Natural killer cell (primary cell): ENCODE results near the gene IREB2. TPM values are rescaled to one million over a fixed set of nuclear protein-coding genes. Genes with fewer than 3 reads are reported as not detected.

Source experiments
- ATAC-seq, 3 donors: fragments of 150-1000 bp in 2 of 3; fragments of 200-7000 bp in 1 of 3; cut with Tn5 transposase; 1 replicate in 1 of 3; 2 replicates in 2 of 3; pipeline ENCODE4 v1.10.0; 2021; ENCODE audit warnings: mild to moderate bottlenecking in 2 of 3, moderate library complexity in 2 of 3
- DNase-seq, 2 donors: peaks; one replicate each; pipeline versions ENCODE4 v3.0.0 to v3.0.0-alpha.2; 2013 to 2021; ENCODE audit warnings: mixed read lengths in 1 of 2
- H3K27ac ChIP-seq: one replicate; pipeline ENCODE4 v1.5.1; 2013; ENCODE audit warnings: mild to moderate bottlenecking, low read length
- H3K27me3 ChIP-seq: one replicate; pipeline ENCODE4 v1.6.1; 2013; ENCODE audit warnings: low read length; ENCODE audit not compliant: control insufficient read depth, insufficient read depth
- H3K36me3 ChIP-seq: one replicate; pipeline ENCODE4 v1.6.1; 2013; ENCODE audit warnings: low read length; ENCODE audit not compliant: control insufficient read depth, insufficient read depth
- H3K4me1 ChIP-seq: one replicate; pipeline ENCODE4 v1.6.1; 2013; ENCODE audit warnings: low read length; ENCODE audit not compliant: control insufficient read depth, insufficient read depth
- H3K4me3 ChIP-seq: one replicate; pipeline ENCODE4 v1.5.1; 2013; ENCODE audit warnings: low read length
- H3K9me3 ChIP-seq: one replicate; pipeline ENCODE4 v1.6.1; 2013; ENCODE audit warnings: low read length; ENCODE audit not compliant: control insufficient read depth, insufficient read depth
- H3K27ac Mint-ChIP-seq, 2 donors: one replicate each; pipeline ENCODE4 v1.8.0; 2022; ENCODE audit warnings: mild to moderate bottlenecking in 2 of 2, mixed read lengths in 2 of 2, moderate library complexity in 1 of 2
- H3K27me3 Mint-ChIP-seq, 2 donors: one replicate each; pipeline ENCODE4 v1.8.0; 2022; ENCODE audit warnings: low read depth in 2 of 2, mixed read lengths in 2 of 2
- H3K36me3 Mint-ChIP-seq: one replicate; pipeline ENCODE4 v1.8.0; 2022; ENCODE audit warnings: mixed read lengths
- H3K4me1 Mint-ChIP-seq, 2 donors: one replicate each; pipeline ENCODE4 v1.8.0; 2022; ENCODE audit warnings: mixed read lengths in 2 of 2
- H3K4me3 Mint-ChIP-seq: one replicate; pipeline ENCODE4 v1.8.0; 2022; ENCODE audit warnings: mild to moderate bottlenecking, moderate library complexity, mixed read lengths
- H3K9me3 Mint-ChIP-seq, 2 donors: one replicate each; pipeline ENCODE4 v1.8.0; 2022; ENCODE audit warnings: mixed read lengths in 2 of 2
- WGBS: methylation state at CpG from one replicate; pipeline ENCODE4 v1.1.7; 2013; ENCODE audit warnings: missing lambda C conversion rate; ENCODE audit not compliant: insufficient coverage; 5-methylcytosine and 5-hydroxymethylcytosine counted together
- intact Hi-C: fragments of 100-400 bp; cut with micrococcal nuclease; formaldehyde crosslinking; loops from one replicate; pipeline ENCODE4 v1.14.2; 2022
- total RNA-seq, 4 donors: library from RNA; stranded (reverse); fragments of 120-200 nt in 1 of 4; gene quantifications; one replicate each; pipeline versions ENCODE4 v1.2.3 to v1.2.4, GENCODE V29; 2013 to 2022
- TF ChIP-seq, protein P1 (sequence below): fragments of 200-600 bp; IDR thresholded peaks from one replicate; pipeline ENCODE4 v1.8.0; 2022; ENCODE audit warnings: antibody characterized with exemption

Gene IREB2
- total RNA-seq, 3 donors from 2014 or later (not counting 1 experiment from before 2014, with no cell fraction given): 84.9 to 121 (median 99.0) TPM

DNA sequence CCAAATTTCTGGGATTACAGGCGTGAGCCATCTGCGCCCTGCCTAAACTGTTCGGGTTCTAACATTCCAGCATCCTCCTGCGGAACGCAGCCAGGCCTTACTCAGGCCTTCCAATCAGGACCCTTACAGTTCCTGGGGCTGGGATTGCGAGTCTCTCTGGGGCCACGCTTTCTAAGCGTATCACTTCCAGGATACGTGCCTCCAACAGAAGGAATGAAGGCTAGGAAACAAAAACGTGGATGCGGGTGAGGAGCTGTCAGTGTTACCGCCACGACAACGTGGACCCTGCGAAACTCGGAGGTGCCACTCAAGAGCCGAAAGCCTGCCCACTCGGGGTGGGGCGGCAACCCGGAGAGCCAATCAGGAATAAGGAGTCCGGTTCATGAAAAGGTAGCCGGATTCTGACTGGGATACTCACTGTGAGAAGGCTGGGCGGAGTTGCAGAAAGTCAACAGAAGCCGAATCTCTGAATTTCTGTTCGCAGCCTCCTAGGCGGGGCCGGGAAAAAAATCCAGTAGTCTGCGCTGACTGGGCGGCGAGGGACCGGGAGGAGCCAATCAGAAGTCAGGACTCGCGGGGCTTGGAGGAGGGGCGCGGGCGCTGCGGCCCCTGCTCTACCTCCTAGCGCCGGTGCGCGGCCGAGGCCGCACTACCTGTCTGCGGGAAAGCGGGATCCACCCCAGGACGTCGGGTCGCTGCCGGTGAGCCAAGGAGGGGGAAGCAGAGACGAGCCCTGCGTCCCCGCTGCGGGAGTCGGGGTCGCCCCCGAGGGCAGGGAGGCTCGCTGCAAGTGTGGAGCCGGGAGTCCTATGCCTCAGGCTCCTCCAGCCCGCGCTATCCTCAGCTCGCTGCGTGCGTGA is 69.2 kb downstream of the IREB2 start, which contains the start of gene HYKK:
Gene HYKK, plus strand, starts transcription at position 607 of the 860 bp plus-strand sequence. CDS start 5,512 bp downstream, outside the sequence.
- H3K27me3 Mint-ChIP-seq: peaks cover 11 to 15% of the 10 kb centered on the region in 2 donors
- no peaks in the 10 kb centered on the region for H3K36me3 Mint-ChIP-seq
- intact Hi-C loops: no loop called here
- peaks cover 14% of the 10 kb centered on the region for H3K4me1 ChIP-seq
- H3K4me3 ChIP-seq: peak within 1 kb of the TSS; percentile 51
- H3K27me3 ChIP-seq: peaks cover 3% of the 10 kb centered on the region
- no peaks in the 10 kb centered on the region for H3K9me3 Mint-ChIP-seq
- ATAC-seq (peak; percentile 73 to 79 (median 78)), DNase-seq (peak; percentile 32 to 81)
- 1% methylated on average over 63 of the region's 63 CpGs for WGBS
- peak within 1 kb of the TSS in 1 of 2 donors; percentile 21 for H3K27ac Mint-ChIP-seq
- no peak within 1 kb of the TSS for H3K27ac ChIP-seq
- H3K4me1 Mint-ChIP-seq: peaks cover 15 to 22% of the 10 kb centered on the region in 2 donors
- no peaks in the 10 kb centered on the region for H3K36me3 ChIP-seq
- H3K4me3 Mint-ChIP-seq: peak within 1 kb of the TSS; percentile 93
- TF ChIP-seq, protein P1, sequence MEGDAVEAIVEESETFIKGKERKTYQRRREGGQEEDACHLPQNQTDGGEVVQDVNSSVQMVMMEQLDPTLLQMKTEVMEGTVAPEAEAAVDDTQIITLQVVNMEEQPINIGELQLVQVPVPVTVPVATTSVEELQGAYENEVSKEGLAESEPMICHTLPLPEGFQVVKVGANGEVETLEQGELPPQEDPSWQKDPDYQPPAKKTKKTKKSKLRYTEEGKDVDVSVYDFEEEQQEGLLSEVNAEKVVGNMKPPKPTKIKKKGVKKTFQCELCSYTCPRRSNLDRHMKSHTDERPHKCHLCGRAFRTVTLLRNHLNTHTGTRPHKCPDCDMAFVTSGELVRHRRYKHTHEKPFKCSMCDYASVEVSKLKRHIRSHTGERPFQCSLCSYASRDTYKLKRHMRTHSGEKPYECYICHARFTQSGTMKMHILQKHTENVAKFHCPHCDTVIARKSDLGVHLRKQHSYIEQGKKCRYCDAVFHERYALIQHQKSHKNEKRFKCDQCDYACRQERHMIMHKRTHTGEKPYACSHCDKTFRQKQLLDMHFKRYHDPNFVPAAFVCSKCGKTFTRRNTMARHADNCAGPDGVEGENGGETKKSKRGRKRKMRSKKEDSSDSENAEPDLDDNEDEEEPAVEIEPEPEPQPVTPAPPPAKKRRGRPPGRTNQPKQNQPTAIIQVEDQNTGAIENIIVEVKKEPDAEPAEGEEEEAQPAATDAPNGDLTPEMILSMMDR: no peak
- no peaks in the 10 kb centered on the region for H3K9me3 ChIP-seq

DNA sequence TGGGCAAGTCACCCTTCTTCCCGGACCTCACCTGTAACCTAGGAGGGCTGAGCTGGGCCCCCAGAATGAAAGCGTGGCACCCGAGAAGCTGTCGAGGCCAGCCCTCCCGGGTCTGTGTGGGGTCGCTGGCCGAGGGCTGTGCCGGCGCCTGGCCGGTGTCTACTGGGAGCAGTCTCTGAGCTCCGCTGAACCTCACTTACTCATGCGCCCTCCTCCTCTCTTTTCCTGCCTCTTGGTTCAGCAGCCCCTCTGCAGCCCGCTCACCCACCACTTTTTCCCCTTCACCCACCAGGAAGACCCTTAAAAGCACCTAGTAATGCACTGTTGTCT is 69.8 kb downstream of the IREB2 start:
- TF ChIP-seq, protein P1: no peak
- DNase-seq (no peak), ATAC-seq (peak; percentile 33 to 50 (median 43))
- Mint-ChIP-seq H3K9me3 (no peaks in the 10 kb centered on the region), H3K27ac (peak overlapping the region in 1 of 2 donors; percentile 21), H3K27me3 (peaks cover 11 to 15% of the 10 kb centered on the region in 2 donors), H3K4me1 (peaks cover 15 to 22% of the 10 kb centered on the region in 2 donors), H3K36me3 (no peaks in the 10 kb centered on the region), H3K4me3 (peak overlapping the region; percentile 93)
- Histone ChIP-seq H3K27ac (no peak overlapping the region), H3K4me1 (peaks cover 14% of the 10 kb centered on the region), H3K9me3 (no peaks in the 10 kb centered on the region), H3K27me3 (peaks cover 3% of the 10 kb centered on the region), H3K36me3 (no peaks in the 10 kb centered on the region), H3K4me3 (peak overlapping the region; percentile 51)
- WGBS: 4% methylated on average over 13 of the region's 13 CpGs
- intact Hi-C loops: no loop called here

GRCh38 chr15:78508272-78508671 is 70.3 kb downstream of the IREB2 start:
- H3K4me1 Mint-ChIP-seq: peaks cover 15 to 22% of the 10 kb centered on the region in 2 donors
- Histone ChIP-seq H3K4me3 (no peak overlapping the region), H3K27ac (no peak overlapping the region), H3K4me1 (peaks cover 14% of the 10 kb centered on the region), H3K27me3 (peaks cover 3% of the 10 kb centered on the region), H3K9me3 (no peaks in the 10 kb centered on the region), H3K36me3 (no peaks in the 10 kb centered on the region)
- H3K4me3 Mint-ChIP-seq: peak overlapping the region; percentile 93
- ATAC-seq (no peak), DNase-seq (peak in 1 of 2 donors; percentile 5)
- peaks cover 11 to 17% of the 10 kb centered on the region in 2 donors for H3K27me3 Mint-ChIP-seq
- TF ChIP-seq, protein P1: no peak
- 52% methylated on average over 5 of the region's 6 CpGs for WGBS
- no peaks in the 10 kb centered on the region for H3K36me3 Mint-ChIP-seq
- intact Hi-C loops: no loop called here
- H3K27ac Mint-ChIP-seq: peak overlapping the region in 1 of 2 donors; percentile 21
- H3K9me3 Mint-ChIP-seq: no peaks in the 10 kb centered on the region
